GM19397 (cell line): Measurements from ENCODE around the gene AFAP1.
A peak's percentile ranks its signal among the peaks of the same experiment; 100 is the strongest.

ENCODE experiments used
- ATAC-seq: cut with Tn5 transposase; IDR thresholded peaks from one replicate; pipeline ENCODE4 v1.9.1; 2021; ENCODE audit warnings: mild to moderate bottlenecking, moderate library complexity; ENCODE audit not compliant: unreplicated experiment

Gene AFAP1

DNA sequence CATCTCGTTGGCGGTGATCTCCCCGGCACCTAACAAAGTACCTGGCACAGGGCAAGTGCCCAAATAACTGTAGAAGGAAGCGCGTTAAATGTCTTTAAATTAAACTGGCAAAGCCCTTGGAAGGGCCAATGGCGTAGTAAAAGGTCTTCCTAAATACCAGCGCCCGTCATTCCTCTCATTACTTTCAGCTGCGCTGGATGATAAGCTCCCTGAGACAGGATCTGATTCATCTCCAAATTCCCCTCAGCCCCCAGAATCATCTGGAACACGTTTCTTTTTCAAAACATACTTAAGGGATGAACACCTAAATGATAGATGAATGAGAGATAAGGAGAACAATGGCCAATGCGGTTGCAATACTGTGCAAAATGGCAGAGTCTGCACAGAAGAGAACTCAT is 95.1 kb downstream of the AFAP1 start:
- no peak for ATAC-seq

GRCh38 chr4:7843831-7844593 is 95.6 kb downstream of the AFAP1 start:
- peak; percentile 74 for ATAC-seq

DNA sequence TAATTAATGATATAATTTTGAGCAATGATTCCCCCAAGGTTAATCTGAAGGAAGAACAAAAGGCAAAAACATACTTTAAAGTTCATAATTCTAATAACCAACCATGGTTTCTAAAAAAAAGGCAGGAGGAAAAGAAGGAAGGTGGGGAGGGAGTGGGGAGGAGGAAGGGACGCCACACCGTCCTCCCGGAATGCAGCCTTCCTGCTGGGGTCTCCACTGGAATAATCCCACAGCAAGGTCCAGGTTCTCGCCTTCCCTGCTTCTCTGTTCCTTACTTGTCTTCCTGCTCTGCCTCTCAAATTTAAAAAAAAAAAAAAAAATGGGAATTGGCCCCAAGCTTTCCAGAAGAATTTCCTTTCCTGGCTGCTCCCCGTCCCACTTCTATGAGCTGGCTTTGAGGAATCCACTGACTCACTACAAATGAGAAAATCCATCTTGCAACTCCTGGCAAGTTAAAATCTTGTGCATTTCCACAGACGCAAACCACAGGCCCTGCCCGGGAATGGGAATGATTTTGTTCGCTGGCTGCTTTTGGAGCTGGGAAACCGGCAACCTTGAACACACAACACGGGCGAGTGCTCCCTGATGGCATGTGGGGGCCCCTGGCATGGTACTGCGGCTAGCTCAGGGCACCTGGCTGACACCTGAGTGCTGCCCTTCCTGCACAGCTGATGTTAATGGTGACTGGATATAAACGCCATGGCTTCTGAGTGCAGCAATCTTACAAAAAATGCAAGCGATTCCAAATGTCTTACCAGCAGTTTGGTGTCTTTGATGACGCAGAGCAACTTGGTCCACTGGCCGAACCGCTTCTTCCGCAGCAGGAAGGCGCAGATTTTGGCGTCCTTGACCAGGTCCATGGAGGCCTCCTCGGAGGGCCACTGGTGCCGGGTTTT is 97.0 kb downstream of the AFAP1 start:
- no peak for ATAC-seq

DNA sequence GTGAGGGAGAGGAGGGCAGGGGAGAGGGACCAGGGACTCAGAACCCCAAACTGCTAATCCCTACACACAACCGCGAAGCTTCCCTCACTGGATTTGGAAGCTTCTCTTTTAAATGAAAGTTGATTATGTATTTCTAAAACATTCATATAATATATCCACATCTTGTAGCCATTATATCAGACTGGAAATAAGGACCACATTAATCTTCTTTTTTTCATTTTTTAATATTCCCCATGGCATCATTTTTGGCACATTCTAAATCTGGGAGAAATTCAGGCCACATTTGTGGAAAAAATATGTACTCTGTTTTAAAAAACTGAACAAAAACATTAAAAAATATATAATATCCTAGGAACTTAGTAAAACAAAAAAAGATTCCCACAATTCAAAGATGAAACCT is 97.8 kb downstream of the AFAP1 start:
- ATAC-seq, result no peak

DNA sequence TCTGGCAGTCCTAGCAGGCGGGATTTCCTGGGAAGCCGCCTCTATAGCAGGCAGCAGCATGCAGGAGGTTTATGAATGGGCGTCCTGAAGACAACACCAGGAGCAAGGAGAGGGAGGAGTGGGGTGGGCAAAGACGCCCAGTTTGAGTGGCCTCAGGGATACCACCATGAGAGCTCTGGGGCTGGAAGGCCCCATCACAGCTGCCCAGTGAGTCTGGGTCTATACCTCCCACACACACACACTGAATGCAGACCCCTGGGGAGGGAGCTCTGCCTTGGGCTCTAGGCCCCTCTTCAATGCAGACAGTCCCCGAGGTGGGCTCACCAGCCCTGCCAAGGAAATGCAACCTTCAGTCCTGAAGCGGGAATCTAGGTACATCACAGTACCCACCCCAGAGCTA is 98.6 kb downstream of the AFAP1 start:
- no peak for ATAC-seq

GRCh38 chr4:7839856-7840255 is 99.8 kb downstream of the AFAP1 start:
- no peak for ATAC-seq

DNA sequence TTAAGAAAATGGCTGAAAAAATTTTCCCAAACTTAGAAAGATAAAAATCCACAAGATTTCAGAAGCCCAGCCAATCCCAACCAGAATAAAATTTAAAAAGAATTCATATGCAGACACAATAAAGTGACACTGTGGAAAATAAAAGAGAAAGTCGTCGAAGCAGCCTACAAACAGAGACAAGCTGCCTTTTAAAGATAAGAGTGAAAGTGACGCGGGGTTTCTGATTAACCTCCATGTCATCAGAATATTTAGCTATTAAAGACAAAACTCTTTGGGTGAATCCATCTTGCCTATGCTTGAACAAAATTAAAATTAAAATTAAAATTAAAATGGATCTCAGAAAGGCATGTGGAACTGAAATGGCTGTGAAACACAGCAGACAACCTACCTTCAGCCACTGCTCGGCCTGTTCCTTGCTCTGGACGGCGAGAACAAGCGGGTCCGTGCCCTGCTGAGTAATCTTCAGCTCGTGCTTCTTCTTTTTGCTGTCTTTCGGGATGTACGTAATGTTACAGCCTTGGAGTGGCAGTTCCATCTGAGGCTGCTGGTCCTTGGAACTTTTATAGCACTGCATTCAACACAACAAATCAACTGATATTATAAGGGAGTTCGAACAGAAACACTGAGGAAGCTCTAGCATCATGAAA is 101.4 kb downstream of the AFAP1 start:
- ATAC-seq, result no peak

DNA sequence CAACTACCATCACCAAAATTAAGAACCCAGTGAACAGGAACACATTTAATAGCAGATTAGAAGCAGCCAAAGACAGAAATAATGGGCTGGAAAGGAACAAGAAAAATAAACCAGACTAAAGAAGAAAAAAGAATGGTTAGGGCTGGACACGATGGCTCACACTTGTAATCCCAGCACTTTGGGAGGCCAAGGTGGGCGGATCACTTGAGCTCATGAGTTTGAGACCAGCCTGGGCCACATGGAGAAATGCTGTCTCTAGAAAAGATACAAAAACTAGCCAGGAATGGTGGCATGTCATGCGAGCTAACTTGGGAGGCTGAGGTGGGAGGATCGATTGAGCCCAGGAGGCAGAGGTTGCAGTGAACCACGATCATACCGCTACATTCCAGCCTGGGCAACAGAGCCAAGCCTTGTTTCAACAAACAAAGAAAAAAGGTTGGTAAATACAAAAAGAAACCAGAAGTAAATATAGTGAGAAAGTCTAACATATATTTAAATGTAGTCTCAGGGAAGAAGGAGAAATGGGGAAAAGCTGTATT is 102.0 kb downstream of the AFAP1 start:
- no peak for ATAC-seq

GRCh38 chr4:7831858-7832730 is 107.6 kb downstream of the AFAP1 start:
- ATAC-seq, result no peak

DNA sequence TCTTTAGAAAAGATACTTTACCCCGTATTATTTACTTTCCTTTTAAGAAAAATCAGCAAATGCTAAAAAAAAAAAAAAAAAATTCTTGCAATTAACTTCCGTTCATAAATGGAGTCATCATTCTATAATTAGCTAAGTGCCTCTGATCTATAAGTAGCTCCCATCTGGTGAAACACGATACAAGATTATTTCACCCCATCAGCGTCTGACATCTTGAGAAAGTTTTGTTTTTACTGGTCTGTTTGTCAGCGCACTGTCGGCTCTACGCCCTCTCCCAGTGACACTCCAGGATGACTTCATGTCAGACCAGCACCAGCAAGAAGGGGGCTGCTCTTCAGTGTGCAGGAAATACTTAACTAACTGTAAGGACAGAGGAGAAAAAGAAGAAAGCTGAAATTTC is 108.3 kb downstream of the AFAP1 start:
- no peak for ATAC-seq

GRCh38 chr4:7830747-7831146 is 108.9 kb downstream of the AFAP1 start:
- no peak for ATAC-seq

DNA sequence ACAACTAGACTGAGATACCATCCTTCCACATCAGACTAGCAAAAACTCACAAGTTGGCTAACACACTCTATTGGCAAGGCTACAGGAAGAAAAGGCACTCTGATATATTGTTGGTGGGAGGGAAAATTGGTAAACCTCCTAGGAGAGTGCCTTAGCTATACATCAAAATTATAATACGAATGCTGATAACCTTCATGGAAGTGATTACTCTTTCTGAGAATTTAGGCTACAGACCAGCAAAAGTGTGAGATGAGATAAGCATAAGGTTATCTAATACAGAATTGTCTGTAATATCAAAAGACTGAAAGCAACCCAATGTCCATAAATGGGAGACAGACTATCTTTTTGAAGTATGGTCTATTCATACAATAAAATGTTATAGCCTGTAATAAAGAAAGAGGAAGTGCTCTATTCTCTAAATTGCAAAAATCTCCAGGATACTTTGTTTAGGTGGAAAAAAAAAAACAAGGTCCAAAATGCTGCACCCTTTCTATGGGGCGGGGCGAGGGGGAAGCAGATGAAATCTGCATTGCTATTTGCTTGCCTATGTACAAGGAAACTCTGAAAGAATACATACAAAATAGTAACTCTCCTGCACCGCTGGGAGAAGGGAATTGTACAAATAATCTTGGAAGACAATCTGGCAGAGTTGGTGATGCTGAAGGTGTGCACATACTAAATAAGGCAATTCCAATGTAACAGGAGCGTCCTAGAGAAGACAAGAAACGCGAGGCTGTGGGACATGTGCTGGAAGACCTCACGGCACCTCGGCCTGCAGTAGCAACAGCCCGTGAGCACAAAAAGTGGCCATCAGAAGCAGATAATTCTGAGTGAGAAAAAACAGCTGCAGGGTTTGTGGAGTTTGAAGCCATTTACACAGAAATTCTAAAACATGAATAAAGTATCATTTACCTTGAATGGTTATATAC is 109.7 kb downstream of the AFAP1 start:
- ATAC-seq, result no peak

DNA sequence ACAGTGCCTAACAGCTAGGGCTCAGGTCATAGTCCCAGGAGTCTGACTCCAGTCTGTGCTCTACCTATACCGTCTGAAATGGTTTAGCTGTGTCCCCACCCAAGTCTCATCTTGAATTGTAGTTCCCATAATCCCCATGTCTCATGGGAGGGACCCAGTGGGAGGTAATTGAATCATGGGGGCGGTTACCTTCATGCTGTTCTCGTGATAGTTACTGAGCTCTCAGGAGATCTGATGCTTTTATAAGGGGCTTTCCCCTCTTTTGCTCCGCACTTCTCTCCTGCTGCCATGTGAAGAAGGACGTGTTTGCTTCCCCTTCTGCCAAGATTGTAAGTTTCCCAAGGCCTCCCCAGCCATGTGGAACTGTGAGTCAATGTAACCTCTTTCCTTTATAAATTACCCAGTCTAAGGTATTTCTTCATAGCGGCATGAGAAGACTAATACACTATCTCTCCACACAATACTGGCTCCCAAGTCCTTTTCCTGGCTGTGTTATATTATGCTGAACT is 110.8 kb downstream of the AFAP1 start:
- no peak for ATAC-seq

DNA sequence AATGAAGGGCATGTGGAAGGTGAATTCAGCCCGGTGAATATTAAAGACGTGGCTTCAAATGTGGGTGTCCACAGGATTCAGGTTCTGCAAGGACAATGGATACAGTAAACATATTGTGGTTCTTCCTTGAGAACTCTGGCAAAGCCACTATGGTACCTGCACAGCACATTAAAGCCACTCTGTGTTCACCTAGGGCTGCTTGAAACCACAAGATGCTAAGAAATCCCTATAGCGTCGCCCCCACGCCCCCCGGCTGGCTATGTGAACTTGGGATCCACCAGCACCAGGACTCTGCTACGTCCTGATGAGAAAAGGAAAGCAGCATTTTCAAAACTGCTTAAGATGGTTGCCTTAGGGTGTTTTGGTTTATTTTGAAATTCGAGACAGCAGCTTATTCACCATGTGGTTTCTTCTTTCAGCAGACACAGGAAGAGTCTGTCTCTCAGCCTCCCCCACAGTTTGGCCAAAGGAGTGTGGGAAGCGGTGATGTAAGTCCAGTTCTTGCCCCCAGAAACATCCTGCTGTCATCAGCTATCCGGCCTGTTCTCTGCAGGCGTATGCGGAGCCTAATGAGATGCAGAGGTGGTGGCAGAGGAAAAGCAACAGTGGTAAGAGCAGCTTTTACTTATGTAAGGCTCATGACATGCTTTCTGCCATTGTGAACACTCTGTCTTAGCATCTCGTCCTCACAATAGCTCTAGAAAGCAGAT is 111.5 kb downstream of the AFAP1 start:
- no peak for ATAC-seq

DNA sequence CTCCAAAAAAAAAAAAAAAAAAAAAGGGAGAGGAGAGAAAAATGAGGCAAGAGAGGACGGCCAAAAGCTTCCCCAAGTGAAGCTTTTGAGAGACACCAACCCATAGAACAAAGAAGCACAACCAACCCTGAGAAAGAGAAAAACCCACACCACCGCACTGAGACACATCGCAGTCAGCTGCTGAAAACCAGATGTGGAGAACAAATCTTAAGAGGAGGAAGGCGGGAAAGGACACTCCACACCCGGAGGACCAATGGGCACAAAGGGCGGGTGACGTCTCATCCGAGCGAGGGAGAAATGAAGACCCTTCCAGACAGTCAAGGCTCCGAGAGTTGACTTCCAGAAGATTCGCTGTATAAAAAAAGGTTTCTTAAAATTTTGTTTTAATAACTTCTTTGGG is 112.1 kb downstream of the AFAP1 start:
- ATAC-seq, result no peak

DNA sequence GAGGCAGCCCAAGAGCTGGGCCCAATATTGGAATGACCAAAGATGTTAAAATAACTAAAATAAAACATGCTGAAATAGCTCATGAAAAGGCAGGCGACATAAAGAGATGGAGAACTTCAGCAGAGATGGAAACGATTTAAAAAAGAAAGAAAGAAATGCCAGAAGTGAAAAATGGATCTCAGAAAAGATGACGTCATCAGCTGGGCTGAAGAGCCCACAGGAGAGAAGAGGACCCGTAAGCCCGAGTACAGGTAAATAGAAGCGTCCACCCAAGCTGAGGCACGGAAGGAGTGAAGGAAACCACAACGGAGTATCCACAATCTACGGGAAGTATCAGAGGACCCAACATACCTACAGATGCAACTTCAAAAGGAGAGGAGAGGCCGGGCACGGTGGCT is 112.8 kb downstream of the AFAP1 start:
- no peak for ATAC-seq

DNA sequence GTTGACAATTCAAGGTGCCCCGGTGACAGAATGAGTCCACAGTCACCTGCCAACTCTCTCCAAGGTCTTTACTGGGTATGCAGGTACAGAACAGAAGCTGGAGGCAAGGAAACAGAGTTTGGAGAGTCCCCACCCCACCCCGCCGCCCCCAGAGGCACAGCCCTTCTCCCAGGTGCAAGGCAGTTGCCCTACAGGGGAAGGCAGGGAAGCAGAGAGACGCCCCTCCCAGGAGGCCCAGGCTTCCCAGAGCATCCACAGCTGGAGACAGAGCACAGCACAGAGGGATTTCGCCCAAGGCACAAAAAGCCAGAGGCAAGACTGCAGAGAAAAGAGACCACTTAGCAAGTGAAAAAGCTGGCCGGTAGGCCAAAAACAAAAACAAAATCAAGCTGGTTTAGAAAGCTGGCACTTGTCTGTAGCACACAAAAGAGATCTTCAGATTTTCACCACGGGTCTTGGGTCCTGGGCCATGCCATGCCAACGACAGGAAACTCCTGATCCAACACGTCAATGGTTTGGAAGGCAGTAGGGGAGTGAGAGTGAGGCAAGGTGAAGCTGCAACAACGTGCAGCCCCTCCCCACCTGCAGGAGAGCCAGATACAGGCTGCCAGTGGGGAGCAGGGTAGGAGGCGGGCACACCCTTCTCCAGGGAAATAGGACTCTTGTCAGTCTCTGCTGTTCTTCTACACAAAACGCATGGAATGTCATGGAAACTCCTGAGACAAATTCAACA is 113.3 kb downstream of the AFAP1 start:
- no peak for ATAC-seq

- no peak for ATAC-seq
Observed at GRCh38 chr4:7824218-7824617, 115.4 kb downstream of the AFAP1 start.
